ENCODE results near the gene SCD. TPM values are rescaled to one million over a fixed set of nuclear protein-coding genes. Genes with fewer than 3 reads are reported as not detected.

Gene SCD
- total and polyA plus RNA-seq, 2 of the 13 experiments (the other 11 are each of a cell fraction or from before 2014, with no cell fraction given): 492 to 512 TPM

DNA sequence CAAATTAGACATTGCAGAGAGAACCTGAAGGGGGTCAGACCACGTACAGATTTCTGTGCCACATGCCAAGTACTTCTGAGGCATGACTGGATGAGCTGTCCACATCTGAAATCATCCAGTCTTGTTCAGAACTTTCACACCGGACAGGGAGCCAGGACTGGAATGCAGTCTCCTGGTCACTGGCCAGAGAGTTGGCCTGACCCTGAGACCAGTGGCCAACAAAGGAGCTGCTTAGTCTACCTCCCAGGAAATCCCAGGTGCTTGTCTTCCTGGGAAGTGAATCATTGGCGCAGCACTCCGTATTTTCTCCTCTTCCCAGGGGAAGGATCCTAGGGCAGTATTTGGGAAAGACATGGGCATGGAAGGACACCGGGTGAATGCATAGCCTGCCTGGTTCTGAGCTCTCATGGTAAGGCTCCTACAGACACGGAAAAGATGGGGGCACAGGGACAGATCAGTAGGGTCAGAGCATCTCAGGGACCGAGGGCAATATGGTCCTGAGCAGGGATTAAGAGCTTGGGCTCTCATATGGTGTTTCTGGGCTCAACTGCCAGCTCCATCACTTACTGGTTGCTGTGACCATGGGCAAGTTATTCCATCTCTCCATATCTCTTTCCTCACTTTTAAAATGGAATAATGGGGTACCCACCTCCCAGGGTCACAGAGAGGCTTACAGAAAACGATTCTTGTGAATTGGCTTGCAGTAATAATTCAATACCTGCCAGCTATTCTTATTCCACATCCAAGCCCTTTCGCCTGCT is 1.3 kb upstream of the SCD start (continued):
- TF ChIP-seq HOXA5 (CRISPR knock-in tag; IDR thresholded peaks at IDR 0.05) (no peak), MED1 (CRISPR knock-in tag; IDR thresholded peaks at IDR 0.05) (peak; percentile 65), ETS1 (CRISPR knock-in tag; IDR thresholded peaks at IDR 0.05) (no peak), SRF (IDR thresholded peaks at IDR 0.05; ENCODE audit: low read depth, low read length) (no peak), SRY (CRISPR knock-in tag; IDR thresholded peaks at IDR 0.05) (no peak), RFX3 (CRISPR knock-in tag; IDR thresholded peaks at IDR 0.05) (no peak), ZNF674 (CRISPR knock-in tag; IDR thresholded peaks at IDR 0.05; ENCODE audit: low read depth) (no peak), ATF6 (CRISPR knock-in tag; conservative IDR thresholded peaks at IDR 0.05) (no peak), FUBP1 (CRISPR knock-in tag; IDR thresholded peaks at IDR 0.05; ENCODE audit: borderline replicate concordance) (no peak), ZBTB21 (CRISPR knock-in tag; IDR thresholded peaks at IDR 0.05) (no peak), SMARCC2 (IDR thresholded peaks at IDR 0.05) (no peak), HHEX (CRISPR knock-in tag; IDR thresholded peaks at IDR 0.05) (no peak), KLF15 (CRISPR knock-in tag; IDR thresholded peaks at IDR 0.05; ENCODE audit: borderline replicate concordance) (no peak), TMF1 (CRISPR knock-in tag; IDR thresholded peaks at IDR 0.05; ENCODE audit: low read depth) (no peak), MAF1 (CRISPR knock-in tag; IDR thresholded peaks at IDR 0.05; ENCODE audit: borderline replicate concordance) (0 out of 2 replicates have a peak, but pooled peaks have one; percentile 49), MYPOP (CRISPR knock-in tag; IDR thresholded peaks at IDR 0.05) (no peak), POLR2G (IDR thresholded peaks at IDR 0.05; ENCODE audit: low read depth, low read length) (peak; percentile 56; the same call in 1 of the 2 replicates)
- TF ChIP-seq, protein P1, sequence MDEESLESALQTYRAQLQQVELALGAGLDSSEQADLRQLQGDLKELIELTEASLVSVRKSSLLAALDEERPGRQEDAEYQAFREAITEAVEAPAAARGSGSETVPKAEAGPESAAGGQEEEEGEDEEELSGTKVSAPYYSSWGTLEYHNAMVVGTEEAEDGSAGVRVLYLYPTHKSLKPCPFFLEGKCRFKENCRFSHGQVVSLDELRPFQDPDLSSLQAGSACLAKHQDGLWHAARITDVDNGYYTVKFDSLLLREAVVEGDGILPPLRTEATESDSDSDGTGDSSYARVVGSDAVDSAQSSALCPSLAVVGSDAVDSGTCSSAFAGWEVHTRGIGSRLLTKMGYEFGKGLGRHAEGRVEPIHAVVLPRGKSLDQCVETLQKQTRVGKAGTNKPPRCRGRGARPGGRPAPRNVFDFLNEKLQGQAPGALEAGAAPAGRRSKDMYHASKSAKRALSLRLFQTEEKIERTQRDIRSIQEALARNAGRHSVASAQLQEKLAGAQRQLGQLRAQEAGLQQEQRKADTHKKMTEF (CRISPR knock-in tag; IDR thresholded peaks at IDR 0.05): no peak
- TF ChIP-seq, protein P2, sequence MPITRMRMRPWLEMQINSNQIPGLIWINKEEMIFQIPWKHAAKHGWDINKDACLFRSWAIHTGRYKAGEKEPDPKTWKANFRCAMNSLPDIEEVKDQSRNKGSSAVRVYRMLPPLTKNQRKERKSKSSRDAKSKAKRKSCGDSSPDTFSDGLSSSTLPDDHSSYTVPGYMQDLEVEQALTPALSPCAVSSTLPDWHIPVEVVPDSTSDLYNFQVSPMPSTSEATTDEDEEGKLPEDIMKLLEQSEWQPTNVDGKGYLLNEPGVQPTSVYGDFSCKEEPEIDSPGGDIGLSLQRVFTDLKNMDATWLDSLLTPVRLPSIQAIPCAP (CRISPR knock-in tag; IDR thresholded peaks at IDR 0.05; ENCODE audit: low read depth): no peak
